HG03439 (cell line): ENCODE data around the gene SCAMP5.

ENCODE experiments used
- ATAC-seq: cut with Tn5 transposase; IDR thresholded peaks from one replicate; pipeline ENCODE4 v1.9.1; 2021; ENCODE audit warnings: mild to moderate bottlenecking, moderate library complexity; ENCODE audit not compliant: unreplicated experiment

SCAMP5 gene

DNA sequence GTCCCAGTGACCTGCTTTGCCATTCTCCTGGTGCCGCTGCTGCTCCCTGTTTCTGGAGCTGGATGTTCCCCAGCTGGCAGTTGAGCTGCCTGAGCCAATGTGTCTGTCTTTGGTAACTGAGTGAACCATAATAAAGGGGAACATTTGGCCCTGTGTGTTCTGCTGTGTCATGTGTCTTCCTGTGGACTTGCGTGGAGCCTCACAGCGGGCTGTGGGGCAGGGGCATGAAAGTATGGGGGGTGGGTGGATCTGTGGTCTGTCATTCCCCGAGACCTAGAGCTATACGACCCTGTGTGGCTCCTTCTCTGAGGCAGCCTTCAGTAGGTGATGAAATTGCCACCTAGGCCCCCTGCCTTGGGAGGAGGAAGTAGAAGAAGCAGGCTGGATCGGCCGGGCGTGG is 26.0 kb downstream of the SCAMP5 start:
- no peak for ATAC-seq

DNA sequence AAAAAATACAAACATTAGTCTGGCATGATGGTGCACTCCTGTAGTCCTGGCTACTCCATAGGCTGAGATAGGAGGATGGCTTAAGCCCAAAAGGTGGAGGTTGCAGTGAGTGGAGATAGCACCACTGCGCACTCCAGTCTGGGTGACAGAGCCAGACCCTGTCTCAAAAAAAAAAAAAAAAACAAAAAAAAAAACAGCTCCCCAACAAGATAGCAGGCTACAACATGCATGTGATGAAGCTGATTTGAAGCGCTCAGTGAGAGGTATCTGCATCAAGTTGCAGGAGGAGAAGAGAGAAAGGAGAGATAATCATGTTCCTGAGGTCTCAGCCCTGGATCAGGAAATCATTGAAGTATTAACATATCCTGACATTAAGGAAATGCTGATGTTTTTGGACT is 27.4 kb downstream of the SCAMP5 start:
- ATAC-seq = no peak

DNA sequence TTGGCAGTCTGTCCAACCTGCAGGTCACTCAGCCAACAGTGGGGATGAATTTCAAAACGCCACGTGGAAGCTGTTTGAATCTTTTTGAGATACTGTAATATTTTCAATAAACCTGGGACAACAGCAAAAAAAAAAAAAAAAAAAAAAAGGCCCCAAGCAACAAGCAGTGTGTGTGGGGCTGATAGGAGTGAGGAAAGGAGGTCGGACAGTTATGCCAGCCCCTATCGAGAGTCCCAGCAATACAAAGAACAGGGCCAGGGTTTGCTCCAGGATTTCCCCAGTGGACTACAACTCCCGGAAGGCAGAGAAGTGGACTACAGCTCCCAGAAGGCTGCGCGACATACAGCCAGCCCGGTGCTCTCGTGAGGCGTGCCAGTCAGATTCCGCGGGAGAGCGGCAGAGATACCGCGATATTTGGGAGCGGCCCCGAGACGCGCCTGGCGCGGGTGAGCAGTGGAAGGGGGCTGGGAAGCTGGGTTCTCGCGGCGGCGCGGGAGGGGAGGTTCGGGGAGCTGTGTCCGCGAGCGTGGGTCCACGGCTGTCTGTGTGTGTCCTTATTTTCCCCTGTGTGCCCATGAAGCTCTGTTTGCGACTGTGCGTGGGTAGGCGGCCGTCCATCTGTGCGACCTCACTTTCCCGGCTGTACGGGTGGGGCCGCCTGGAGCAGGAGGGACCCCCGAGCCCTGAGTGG is 28.0 kb downstream of the SCAMP5 start, which contains the start of gene PPCDC:
PPCDC (plus strand) TSS at position 410 of the 691 bp plus-strand sequence. CDS start 4,729 bp downstream, outside the sequence.
- ATAC-seq = peak; percentile 87

DNA sequence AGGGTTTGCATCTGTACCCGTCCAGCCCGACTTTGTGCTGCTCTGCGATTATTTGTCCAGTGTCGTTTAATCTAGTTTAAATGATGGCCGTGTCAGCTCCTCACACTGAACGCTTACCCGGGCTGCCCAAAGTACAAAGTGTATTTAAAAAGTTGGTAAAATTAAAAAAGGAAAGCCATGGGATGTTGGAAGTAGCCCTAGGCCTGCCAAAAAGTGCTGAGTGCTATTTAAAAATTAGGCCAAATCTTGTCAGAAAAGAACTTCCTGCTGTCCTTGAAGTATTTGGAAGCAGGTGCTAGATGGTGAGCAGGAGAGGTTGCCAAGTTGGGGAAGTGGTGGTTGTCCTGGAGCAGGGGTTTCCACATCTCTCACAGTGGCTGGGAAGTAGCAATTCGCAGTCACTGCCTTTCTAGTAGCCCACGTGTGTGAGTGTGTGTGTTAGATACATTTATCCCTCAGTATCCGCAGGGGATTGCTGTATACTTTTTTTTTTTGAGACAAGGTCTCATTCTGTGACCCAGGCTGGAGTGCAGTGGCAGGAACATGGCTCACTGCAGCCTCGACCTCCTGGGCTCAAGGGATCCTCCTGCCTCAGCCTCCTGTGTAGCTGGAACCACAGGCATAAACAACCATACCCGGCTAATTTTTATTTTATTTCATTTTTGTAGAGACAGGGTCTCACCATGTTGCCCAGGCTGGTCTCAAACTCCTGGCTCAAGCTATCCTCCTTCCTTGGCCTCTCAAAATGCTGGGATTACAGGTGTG is 28.7 kb downstream of the SCAMP5 start:
- no peak for ATAC-seq

DNA sequence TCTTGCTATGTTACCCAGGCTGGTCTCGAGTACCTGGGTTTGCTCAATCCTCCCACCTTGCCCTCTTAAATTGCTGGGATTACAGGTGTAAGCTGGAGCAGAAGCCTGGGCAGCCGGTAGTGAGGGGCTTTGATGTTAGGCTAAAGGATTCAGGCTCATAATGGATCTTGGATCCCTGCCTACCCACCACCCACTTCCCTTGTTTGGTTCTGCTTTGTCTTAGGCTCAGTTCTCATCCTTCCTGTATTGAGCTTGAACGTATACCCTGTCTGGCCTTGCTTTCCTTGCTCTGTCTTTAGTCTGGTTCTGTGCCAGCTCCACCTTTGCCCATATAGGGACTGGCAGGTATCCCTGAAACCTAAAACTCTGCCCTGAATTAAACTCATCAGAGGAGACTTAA is 29.7 kb downstream of the SCAMP5 start:
- ATAC-seq = no peak

DNA sequence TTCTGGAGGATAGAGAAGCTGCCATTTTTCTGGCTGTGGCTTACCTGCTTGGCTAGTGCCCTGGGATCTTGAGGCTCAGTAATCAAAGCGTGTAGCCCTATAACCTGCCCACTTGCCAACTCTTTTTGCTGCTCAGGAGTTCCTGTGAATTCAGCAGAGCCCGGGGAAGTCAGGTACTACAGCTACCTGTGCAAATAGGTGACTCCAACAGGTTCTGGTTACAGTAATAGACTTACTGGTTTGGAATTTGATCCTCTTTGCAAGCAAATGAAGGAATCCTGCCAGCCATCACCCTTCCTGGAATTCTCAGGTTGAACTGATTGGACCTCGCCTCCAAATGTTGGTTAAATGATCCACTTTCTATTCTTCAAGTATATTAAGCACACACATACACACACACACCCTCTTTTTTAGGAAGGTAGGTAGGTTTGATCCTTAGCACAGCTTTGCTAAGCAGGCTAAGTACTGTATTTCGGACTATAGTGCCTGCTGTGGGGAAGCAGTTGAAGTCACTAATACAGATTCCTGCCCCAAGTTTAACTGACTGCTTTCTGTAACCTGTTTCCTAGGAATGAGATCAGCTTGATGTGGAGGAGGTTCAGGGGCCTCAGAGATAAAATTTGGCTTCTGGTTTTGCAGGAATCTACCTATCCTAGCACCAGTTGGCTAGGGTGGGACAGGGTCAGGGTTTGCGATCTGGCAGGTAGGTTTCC is 30.3 kb downstream of the SCAMP5 start:
- no peak for ATAC-seq

DNA sequence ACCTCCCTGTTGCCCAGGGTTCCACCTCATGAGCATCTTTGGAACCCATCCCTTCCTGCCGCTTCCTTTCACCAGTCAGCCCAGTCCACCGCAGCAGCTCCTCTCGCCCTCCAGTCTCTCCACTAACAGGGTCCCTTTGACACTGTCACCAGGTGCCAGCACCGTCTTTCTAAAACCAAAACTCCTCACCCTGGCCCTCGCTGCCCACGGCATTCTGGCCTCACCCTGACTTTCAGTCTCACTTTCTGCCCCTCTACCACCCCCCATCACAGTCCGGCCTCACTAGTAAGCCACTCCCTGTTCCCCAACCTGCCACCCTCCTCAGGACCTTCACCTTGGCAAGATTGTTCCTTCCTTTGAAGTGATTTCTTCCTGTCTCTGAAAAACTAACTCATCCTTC is 32.2 kb downstream of the SCAMP5 start:
- no peak for ATAC-seq

DNA sequence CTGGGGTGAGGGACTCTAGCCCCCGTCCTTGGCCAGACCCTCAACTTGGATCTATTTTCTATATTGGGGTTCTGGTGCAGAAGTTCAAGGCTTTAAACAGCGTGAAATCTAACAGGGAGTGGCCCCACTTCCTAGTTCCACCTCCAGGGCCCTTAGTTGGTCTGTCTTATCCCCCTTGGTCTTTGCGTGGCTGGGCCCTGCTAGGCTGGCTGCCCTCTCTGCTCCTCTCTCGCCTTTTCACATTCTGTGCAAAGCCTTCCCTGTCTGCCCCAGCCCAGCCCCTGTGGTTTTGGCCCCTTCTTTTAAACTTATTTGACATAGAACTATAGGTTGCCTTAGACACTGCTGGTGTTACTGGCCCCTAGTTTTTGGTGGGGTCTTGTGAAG is 33.6 kb downstream of the SCAMP5 start:
- no peak for ATAC-seq

DNA sequence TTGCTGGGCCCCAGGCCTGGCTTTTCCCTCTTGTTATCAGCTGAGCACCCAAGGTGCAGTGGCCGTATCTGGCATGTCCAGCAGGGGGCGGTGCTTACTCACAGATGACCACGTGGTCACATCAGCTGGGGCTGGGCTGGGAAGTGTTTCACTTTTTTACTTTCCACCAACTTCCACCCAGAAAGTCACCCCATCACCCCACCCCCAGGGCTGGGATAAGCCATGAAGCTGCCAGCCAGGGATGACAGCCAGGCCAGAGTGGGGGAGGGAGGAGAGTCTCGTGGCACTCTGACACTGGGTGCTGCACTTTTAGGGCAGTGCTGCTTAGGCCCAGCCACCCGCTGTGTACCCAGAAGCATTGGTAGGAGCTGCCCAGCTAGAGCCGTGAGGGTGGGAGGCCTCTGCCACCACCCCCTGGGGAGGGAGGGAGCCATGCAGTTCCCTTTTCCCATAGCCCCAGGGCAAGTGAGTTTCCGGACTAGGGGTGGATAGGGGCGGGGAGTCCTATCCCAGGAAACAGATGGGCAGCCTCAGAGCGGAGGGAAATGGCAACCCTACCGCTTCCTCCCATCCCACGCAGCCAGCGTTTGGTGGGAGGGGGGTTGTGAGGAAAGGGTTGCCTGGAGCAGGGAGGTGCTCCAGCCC is 34.1 kb downstream of the SCAMP5 start:
- ATAC-seq = no peak

DNA sequence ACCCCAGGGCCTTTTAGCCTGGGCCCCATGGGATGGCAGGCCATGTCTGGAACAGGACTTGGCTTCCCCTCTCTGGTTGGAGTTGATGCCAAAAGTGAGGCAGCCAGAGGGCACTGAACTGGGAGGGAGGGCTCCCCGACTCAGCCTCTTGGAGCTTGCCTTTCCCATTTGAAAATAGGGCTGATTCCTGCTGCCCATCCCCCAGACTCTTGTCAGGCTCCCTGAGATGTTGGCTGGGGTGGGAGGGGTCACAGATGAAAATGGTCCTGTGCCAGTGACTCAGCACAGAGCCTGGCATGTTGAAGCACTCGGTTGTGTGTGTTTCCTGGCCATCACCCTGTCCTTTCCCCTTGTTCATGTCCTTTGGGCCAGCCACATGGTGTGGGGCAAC is 34.7 kb downstream of the SCAMP5 start:
- no peak for ATAC-seq

DNA sequence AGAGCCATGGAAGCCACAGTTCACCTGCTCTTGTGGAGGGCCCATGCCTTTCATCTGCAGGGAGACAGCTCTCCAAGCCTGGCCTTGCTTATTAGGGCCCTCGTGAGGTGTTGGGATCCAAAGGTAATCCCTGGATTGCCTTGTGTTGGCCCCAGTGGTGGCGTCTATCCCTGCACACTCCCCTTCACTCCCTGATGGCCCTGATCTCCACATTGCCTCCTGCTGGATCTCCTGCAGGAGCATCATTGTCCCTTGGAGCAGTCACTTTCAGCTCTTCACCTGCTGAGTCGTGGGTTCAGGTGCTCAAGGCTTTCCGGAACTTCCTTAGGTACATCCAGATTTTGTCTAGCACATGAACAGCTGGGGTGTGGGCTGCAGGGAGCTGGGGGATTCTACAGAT is 35.1 kb downstream of the SCAMP5 start:
- no peak for ATAC-seq

DNA sequence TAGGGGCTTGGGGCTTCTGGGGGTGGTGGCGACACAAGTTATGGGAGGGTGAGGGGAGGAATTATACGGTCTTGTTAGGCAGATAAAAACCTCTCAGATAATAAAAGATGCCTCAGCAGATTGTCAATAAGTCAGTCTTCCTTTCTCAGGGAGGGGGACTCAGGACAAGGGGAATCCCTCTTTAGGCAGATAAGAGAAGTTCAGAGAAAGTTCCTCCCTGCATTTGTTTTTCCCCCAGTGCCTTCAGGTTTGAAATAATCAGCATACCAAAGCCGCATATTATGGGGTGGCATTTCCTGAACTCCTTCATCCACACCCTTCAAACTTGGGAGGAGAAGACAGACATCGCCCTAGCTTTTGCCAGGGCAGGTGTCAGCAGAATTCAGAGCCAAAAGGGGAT is 36.5 kb downstream of the SCAMP5 start:
- ATAC-seq = no peak

DNA sequence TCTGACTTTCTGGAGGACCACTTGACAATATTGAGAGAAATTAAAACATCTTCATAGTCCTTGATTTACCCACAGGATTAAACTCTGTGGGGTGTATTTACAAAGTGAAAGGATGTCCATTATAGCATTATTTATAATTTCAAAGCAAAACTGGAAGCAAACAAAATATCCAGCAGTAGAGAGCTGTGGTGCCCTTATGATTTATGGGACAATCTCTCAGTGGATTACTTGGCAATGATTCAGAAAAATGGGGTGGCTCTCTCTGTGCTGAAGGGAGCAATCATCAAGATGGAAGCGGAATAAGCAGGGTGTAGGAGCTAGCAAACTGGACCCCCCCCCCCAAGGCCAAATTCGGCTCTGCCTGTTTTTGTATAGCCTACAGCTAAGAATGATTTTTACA is 37.0 kb downstream of the SCAMP5 start:
- ATAC-seq = no peak

DNA sequence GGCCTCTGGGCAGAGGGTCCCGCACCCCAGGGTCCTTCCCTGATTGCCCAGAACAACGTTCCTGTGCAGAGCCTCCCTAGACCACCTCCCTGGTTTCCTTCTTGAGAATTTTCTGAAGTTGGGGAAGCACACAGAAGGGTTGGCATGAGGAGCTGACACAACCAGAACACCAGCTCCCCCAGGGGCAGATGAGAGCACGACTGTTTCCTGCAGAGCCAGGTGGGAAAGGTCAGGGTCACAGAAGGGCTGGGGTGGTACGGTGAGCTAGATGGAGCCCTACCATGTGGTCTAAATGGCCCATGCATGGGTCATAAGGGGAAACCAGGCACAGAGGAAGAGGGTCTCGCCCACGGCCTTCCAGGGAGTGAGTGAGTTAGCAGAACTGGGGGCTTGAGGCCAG is 38.4 kb downstream of the SCAMP5 start:
- ATAC-seq = no peak

DNA sequence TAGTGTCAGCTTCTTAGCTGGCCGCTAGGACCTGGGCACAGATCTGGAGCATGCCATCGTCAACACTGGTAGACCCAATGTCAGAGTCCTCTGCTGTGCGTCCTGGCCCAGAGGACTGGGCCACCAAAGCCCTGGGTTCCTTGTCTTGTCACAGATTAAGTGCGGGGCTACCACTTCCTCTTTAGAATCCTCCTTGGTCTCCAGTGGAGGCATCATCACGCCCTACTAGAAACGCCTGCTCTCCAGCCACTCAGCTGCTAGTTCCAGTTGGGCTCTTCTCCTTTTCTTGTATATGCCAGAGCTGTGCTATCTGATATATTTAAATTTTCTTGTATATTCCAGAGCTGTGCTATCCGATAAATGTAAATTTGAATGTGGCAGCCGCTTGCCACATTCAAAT is 39.3 kb downstream of the SCAMP5 start:
- ATAC-seq = no peak

DNA sequence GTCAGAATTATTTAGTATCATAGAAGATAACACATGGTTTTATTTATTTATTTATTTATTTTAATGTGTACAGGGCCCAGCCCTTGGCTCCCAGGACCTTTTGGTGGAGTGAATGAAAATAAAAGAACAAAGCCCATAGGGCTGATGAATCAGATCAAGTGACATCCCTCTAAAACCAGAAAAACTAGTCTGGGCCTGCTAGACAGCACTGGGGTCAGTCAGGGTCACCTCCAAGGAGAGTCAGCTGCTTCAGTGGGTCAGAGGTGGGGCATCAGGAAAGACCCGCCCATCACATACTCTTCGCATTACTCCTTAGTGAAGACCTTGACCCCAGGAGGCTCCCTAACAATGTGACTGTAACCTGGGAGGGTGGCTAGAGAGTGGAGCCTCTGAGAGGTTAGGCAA is 40.9 kb downstream of the SCAMP5 start:
- no peak for ATAC-seq

DNA sequence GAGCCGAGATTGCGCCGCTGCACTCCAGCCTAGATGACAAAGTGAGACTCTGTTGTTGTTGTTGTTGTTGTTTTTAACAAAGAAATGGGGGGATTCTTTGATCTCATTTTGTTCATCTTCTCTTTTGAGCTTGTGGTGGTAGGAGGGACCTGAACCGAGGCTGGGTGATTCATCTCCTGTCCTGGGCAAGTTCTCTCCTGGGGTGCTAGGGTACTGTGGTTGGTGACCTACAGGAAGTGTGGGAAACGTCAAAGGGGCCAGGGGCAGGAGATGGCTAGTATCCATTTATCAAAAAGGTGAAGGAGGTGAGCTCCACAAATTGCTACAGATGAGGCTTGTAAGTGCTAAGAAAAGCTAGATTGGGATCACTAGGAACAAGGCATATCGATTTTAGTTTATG is 42.3 kb downstream of the SCAMP5 start:
- no peak for ATAC-seq

DNA sequence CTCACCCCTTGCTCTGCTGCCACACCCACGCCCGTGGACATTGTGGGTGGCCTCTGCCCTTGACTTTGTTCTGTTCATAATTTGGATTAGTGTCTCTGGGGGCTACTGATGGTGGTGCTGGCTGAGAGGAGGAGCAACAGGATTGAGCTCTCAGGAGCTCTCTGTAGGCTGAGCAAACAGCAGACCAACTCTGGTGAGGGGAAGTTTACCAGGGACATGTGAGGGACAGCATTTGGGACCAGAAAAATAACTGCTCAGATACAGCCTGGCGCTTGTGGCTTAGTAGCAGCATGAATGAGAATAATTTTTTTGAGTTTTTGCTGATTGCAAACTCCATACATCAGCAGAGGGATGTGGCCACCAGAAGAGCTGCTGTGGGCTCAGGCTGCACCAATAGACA is 42.9 kb downstream of the SCAMP5 start:
- no peak for ATAC-seq

DNA sequence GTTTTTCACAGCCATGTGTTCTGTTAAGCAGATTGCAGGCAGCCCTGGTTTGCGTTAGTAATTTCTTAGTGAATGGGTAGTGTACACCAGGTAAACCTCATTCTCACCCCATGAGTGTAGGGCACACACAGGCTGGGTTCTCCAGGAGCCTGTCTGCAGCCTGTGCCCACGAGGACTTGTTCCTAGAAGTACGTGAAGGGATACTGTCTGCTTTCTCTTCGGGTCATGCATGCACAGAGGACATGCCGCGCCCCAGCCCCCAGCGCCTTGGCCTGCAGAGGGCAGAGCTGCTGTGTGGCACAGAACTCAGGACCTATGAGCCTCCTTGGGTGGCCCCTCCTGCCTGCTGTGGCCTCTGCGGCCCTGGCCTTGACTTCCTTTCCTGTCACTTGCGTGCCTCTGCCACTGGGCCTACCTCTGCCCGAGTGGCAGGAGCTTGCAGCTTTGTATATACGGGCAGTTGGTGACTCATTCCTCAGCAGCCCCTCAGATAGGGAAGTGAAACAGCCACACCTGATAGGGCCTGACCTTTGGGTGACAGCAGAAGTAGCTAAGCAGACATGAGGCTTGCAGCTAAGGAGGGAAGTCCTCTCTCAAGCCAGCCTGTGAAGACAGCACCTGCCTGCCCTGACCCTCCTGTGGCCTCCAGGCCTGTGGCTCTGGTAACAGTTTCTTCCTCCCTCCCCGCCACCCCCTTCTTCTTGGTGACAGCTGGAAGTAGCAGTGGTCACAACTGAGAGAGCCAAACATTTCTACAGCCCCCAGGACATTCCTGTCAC is 47.6 kb downstream of the SCAMP5 start:
- peak; percentile 72 for ATAC-seq

DNA sequence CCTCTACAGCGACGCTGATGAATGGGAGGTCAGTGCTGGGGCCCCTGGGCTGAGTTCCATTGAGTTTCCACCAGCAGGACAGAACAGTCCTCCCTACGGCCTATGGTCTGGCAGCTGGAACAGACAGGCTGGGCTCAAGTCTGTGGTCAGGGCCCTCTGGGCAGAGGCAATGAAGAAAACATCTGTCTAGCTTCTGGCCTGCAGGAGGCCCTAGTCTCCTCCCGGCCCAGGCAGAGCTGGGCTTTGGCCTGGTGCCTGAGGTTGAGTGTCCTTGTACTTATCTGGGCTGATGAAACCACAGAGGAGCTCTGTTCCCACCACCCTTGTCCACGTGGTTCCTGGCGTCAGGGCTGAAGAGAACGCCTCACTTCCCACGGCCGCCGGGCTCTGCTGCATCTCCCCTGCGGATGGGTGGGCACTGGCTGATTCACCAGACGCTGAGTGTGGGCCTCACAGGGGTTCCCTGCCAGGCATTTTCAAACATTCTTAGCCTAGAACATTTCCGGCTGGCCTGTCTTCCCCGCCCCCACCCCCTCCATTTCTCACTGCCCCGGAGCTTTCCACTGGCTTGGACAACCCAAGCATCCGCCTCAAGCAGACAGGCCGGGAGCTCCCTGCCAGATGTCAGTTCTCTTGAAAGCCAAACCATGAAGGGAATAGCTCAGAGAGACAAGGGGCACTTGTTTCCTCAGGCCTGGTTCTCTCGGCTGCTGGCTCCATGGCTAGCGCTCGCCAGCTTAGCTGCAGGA is 48.3 kb downstream of the SCAMP5 start:
- ATAC-seq = peak; percentile 33
